Transverse colon (tissue), 4 donors: ENCODE results near the gene PECR.

ENCODE experiments used
- CTCF ChIP-seq, 5 experiments: fragments of 200-600 bp in 3 of 5; fragments of 450-650 bp in 2 of 5; sonication (generic) in 3 of 5; IDR thresholded peaks; 1 replicate in 2 of 5; 2 replicates in 3 of 5; pipeline ENCODE4 v1.5.1; 2016 to 2017; ENCODE audit warnings: antibody characterized with exemption in 5 of 5, inconsistent platforms in 3 of 5, mild to moderate bottlenecking in 2 of 5, moderate library complexity in 1 of 5
- EP300 ChIP-seq: sonication (generic); formaldehyde crosslinking; IDR thresholded peaks from one replicate; pipeline ENCODE4 v1.6.1; 2017; ENCODE audit warnings: antibody characterized with exemption, low read depth
- POLR2A ChIP-seq: fragments of 450-650 bp; IDR thresholded peaks from one replicate; pipeline ENCODE4 v1.6.1; 2016; ENCODE audit warnings: antibody characterized with exemption, mild to moderate bottlenecking, moderate library complexity
- POLR2AphosphoS5 ChIP-seq, 3 donors: sonication (generic); formaldehyde crosslinking; IDR thresholded peaks; one replicate each; pipeline ENCODE4 v1.6.1; 2016; ENCODE audit warnings: antibody characterized with exemption in 3 of 3

DNA sequence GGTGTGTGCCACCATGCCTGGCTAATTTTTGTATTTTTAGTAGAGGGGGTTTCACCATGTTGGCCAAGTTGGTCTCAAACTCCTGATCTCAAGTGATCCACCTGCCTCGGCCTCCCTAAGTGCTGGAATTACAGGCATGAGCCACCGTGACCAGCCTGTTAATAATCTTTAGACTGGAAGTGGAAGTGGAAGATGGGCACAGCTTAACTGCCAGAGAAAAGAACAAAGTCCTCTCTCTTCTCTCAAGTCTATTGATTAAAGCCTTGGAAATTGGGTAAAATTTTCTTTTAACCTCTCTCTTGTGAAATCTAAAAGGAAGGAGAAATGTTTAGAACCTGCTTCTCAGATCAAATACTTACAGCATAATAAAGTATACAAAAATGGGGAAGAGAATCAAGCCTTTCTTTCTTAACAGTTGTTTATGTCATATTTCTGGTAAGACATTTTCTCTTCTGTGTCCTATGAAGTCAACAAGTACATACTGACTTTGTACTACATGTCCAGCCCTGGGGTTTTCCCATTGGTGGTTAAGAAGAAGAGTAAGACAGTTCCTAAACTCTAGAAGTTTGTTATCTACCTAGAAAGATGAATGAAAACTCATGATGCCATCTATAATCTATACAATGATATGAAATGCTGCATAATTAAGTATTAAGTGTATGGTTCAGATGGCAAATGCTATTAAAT, 4.7 kb upstream of the PECR start:
- no peak for TF ChIP-seq CTCF (IDR thresholded peaks at IDR 0.05)
- TF ChIP-seq EP300, result no peak
- no peak for TF ChIP-seq POLR2AphosphoS5 (IDR thresholded peaks at IDR 0.05)
- no peak for TF ChIP-seq POLR2A
